Measurements from ENCODE around the gene ARID2. TPM values are rescaled to one million over a fixed set of nuclear protein-coding genes. Genes with fewer than 3 reads are reported as not detected.

ARID2 gene
- total RNA-seq, 2 experiments from 2014 or later: 30.1 to 44.9 TPM

DNA sequence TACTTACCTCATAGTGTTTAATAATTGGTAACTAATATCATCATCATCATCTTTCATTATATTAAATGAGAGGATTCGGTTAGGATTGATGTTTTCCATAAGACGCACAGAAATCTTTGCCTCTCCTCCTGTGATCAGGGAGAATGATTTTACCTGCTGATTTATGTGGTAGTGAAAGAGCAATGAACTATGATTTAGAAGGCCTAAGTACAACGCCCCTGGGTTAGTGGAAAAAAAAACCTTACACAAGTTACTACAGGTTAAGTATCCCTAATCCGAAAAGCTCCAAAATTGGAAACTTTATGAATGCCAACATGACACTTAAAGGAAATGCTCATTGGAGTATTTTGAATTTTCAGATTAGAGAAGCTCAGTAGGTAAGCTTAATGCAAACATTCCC is 55.8 kb downstream of the ARID2 start:
- TF ChIP-seq EZH2phosphoT487 (IDR thresholded peaks at IDR 0.05; ENCODE audit: borderline replicate concordance, low read depth, low read length) (no peak), CTCF (conservative IDR thresholded peaks at IDR 0.05; ENCODE audit: low read length) (no peak)
- Histone ChIP-seq H3K9me3 (ENCODE audit: low read length) (no peaks in the 10 kb centered on the region), H2AFZ (ENCODE audit: low read length) (no peak overlapping the region), H3K4me1 (ENCODE audit: insufficient read depth, low read length, poor library complexity, severe bottlenecking) (no peaks in the 10 kb centered on the region), H3K4me2 (ENCODE audit: low read length) (no peak overlapping the region), H3K27ac (ENCODE audit: low read depth, low read length, poor library complexity, severe bottlenecking) (no peak overlapping the region), H3K79me2 (ENCODE audit: insufficient read depth, low read depth, low read length) (peaks cover 11% of the 10 kb centered on the region), H3K36me3 (ENCODE audit: insufficient read depth, low read length) (no peaks in the 10 kb centered on the region), H3K9me2 (ENCODE audit: insufficient read depth, low read length) (no peaks in the 10 kb centered on the region), H4K20me1 (ENCODE audit: insufficient read depth, low read length) (peaks cover 4% of the 10 kb centered on the region; the same call in 1 of the 2 replicates), H3K4me3 (ENCODE audit: low read depth, low read length, poor library complexity, severe bottlenecking) (no peak overlapping the region)
- no peak for DNase-seq (ENCODE audit: low spot score)
- BruUV-seq (replicated peaks): no TSS peak
- ChIA-PET CTCF (ENCODE audit: unreplicated experiment) (no interaction called here), POLR2A (no interaction called here)
- intact Hi-C loops (cut with micrococcal nuclease; ENCODE audit: unreplicated experiment): no loop called here

DNA sequence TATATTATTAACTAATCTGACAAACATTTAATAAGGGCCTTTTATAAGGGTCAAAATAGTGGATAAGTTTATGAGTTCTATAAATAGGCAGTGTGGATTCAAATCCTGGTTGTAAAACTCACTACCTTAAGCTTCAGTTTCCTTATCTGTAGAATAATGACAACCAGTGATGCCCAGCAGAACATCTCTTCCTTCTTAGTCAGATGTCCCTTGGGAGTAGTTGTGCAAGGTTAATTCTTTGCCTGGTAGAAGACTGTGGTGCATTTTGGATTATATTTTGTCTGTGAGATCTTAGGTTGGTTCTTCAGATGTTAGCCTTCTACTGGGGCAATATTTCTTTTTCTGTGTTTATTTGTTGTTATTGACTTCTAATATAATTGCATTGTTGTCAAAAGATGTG is 59.5 kb downstream of the ARID2 start:
- Histone ChIP-seq H3K4me2 (ENCODE audit: low read length) (no peak overlapping the region), H2AFZ (ENCODE audit: low read length) (no peak overlapping the region), H3K9me3 (ENCODE audit: low read length) (no peaks in the 10 kb centered on the region), H4K20me1 (ENCODE audit: insufficient read depth, low read length) (peaks cover 4% of the 10 kb centered on the region; the same call in 1 of the 2 replicates), H3K27ac (ENCODE audit: low read depth, low read length, poor library complexity, severe bottlenecking) (no peak overlapping the region), H3K36me3 (ENCODE audit: insufficient read depth, low read length) (peaks cover 2% of the 10 kb centered on the region; the same call in 1 of the 2 replicates), H3K4me3 (ENCODE audit: low read depth, low read length, poor library complexity, severe bottlenecking) (no peak overlapping the region), H3K9me2 (ENCODE audit: insufficient read depth, low read length) (no peaks in the 10 kb centered on the region), H3K79me2 (ENCODE audit: insufficient read depth, low read depth, low read length) (peaks cover 38% of the 10 kb centered on the region), H3K4me1 (ENCODE audit: insufficient read depth, low read length, poor library complexity, severe bottlenecking) (no peaks in the 10 kb centered on the region)
- TF ChIP-seq CTCF (conservative IDR thresholded peaks at IDR 0.05; ENCODE audit: low read length) (no peak), EZH2phosphoT487 (IDR thresholded peaks at IDR 0.05; ENCODE audit: borderline replicate concordance, low read depth, low read length) (no peak)
- DNase-seq (ENCODE audit: low spot score): peak; percentile 10
- ChIA-PET POLR2A (interaction anchor here (0.6 to 1.5 kb wide), 2 partner anchors 9 to 299 kb away, joined by 4 to 6 read pairs; no protein-coding TSS in a partner anchor), CTCF (ENCODE audit: unreplicated experiment) (no interaction called here)
- no TSS peak for BruUV-seq (replicated peaks)
- intact Hi-C loops (cut with micrococcal nuclease; ENCODE audit: unreplicated experiment): no loop called here

DNA sequence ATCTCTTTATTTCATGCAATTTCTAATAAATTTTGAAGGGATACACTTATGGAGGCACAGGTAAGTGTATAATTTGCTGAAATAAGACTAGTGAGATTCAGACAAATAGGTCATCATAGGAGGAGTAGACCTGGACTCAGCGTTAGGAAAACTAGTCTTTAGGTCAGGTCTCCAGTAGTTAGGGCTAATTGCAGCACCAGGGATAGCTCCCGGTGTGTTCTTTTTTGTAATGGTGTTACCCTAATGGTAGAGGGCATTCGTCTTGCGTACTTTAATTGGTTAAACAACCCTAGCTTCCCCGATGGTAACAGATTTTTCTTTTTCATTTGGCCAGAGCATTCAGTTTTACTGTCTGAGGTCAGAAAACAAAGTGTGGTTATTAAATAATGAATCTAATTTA is 64.9 kb downstream of the ARID2 start:
- Histone ChIP-seq H3K79me2 (ENCODE audit: insufficient read depth, low read depth, low read length) (peaks cover 36% of the 10 kb centered on the region), H4K20me1 (ENCODE audit: insufficient read depth, low read length) (no peaks in the 10 kb centered on the region; the same call in 1 of the 2 replicates), H2AFZ (ENCODE audit: low read length) (no peak overlapping the region), H3K36me3 (ENCODE audit: insufficient read depth, low read length) (peaks cover 4% of the 10 kb centered on the region; the same call in 1 of the 2 replicates), H3K27ac (ENCODE audit: low read depth, low read length, poor library complexity, severe bottlenecking) (no peak overlapping the region), H3K9me3 (ENCODE audit: low read length) (no peaks in the 10 kb centered on the region), H3K4me2 (ENCODE audit: low read length) (no peak overlapping the region), H3K9me2 (ENCODE audit: insufficient read depth, low read length) (no peaks in the 10 kb centered on the region), H3K4me3 (ENCODE audit: low read depth, low read length, poor library complexity, severe bottlenecking) (no peak overlapping the region), H3K4me1 (ENCODE audit: insufficient read depth, low read length, poor library complexity, severe bottlenecking) (no peaks in the 10 kb centered on the region)
- intact Hi-C loops (cut with micrococcal nuclease; ENCODE audit: unreplicated experiment): no loop called here
- no TSS peak for BruUV-seq (replicated peaks)
- DNase-seq (ENCODE audit: low spot score): no peak
- ChIA-PET CTCF (ENCODE audit: unreplicated experiment) (no interaction called here), POLR2A (interaction anchor here (0.9 kb wide), 1 partner anchor 18 kb away, joined by 3 read pairs; no protein-coding TSS in a partner anchor)
- TF ChIP-seq CTCF (conservative IDR thresholded peaks at IDR 0.05; ENCODE audit: low read length) (no peak), EZH2phosphoT487 (IDR thresholded peaks at IDR 0.05; ENCODE audit: borderline replicate concordance, low read depth, low read length) (no peak)

Data from OCI-LY7 (cell line).